ENCODE measurements around the gene ZCCHC7.
"Not testable (repeated sequence)": the region's sequence is repeated elsewhere in the genome, so short reads cannot be mapped to it uniquely, and the experiment has no call there.

Gene ZCCHC7

GRCh38 chr9:37382161-37382981 is 262.0 kb downstream of the ZCCHC7 start:
- DNase-seq, result no peak

GRCh38 chr9:37382982-37383357 is 262.6 kb downstream of the ZCCHC7 start:
- no peak for DNase-seq

DNA sequence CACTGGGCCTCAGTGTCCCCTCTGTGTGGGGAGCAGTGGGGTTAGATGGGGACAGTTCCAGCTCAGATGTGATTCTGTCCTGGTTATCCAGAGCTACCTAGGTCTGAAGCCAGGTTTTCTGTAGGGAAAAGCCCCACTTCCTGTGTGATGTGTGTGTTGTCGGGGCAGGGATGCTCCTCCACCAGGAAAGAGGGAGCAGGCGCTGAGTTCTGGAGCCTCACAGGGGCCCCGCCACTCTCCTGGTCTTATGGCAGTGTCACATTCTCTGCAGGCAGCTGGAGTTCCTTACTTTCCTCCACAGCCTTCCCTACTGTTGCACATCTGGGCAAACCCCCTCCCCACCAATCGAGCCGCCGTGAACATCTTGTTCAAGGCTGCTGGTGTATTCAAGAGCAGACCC is 263.0 kb downstream of the ZCCHC7 start:
- no peak for DNase-seq

GRCh38 chr9:37383876-37384746 is 263.7 kb downstream of the ZCCHC7 start:
- no peak for DNase-seq

DNA sequence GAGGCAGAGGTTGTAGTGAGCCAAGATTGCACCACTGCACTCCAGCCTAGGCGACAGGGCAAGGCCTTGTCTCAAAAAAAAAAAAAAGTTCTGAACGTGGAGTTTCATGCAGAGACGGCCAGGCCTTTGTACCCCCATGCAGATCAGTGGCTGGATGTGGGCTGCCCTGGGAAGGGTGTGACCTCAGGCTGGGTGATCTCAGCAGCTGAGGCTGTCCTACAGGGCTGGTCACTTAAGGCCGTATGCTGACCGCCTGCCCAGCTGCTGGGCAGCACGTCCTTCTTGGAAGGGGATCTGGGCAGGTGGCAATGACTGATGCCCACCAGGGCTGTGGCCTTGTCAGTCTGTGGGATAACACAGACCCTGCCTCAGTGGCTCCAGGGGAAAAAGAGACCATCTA is 264.9 kb downstream of the ZCCHC7 start:
- DNase-seq, result no peak

DNA sequence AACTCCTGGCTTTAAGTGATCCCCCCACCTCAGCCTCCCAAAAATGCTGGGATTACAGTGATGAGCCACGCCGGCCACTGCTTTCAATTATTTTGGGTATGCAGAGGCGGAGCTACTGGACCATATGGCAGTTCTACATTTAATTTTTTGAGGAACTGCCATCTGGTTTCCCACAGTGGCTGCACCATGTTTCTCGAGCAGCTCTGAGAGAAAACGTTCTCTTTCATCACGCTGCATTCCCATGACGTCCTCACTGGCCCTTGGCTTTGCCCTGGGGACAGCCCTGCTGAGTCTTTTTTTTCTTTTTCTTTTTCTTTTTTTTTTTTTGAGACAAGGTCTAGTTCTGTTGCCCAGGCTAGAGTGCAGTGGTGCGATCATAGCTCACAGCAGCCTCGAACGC is 266.6 kb downstream of the ZCCHC7 start:
- DNase-seq, result no peak

- peak in 1 of 2 experiments; percentile 10 for DNase-seq
Measured at GRCh38 chr9:37390759-37391158, 270.4 kb downstream of the ZCCHC7 start.

DNA sequence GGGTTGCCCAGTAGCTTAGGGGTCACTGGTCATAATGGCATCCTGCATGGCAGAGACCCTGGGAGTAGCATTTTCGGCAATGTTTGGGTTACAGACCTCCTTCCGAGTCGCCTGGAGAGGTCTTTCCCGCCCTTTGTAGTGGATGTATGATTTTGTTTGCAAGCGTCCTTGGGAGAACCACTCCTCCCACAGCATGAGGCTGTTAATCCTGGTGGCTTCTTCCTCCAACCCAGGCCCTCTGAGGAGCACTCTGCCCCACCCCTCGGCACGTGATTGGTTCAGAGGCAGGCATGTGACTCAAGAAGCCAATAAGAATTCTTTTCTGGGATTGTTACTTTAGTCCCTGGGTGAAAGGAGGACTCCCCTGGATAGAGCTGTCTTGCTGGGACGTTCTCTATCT is 271.9 kb downstream of the ZCCHC7 start:
- no peak for DNase-seq

- no peak for DNase-seq
Measured at GRCh38 chr9:37395229-37395628, 274.9 kb downstream of the ZCCHC7 start.

DNA sequence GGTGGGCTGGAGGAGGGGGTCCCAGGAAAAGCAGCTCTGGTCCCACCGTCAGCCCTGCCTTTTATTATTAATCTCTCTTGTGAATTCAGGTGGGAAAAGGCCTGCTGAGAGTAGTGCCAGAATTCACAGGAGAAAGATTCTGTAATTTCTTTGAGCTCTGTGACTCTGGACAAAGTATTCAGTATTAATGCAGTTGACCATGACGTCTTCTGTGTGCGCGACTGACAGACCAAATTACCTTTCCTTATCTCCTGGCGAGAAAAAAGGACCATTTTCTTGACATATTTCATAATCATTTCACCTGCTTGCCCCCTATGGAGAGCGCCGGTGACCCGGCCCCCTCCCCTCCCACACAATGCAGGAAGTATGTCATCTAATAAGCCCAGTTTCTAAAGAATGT is 275.3 kb downstream of the ZCCHC7 start:
- DNase-seq, result no peak

GRCh38 chr9:37397948-37398347 is 277.6 kb downstream of the ZCCHC7 start:
- DNase-seq, result not testable (repeated sequence)

- DNase-seq, result peak in 1 of 2 experiments; percentile 14
Measured at GRCh38 chr9:37398464-37399025, 278.2 kb downstream of the ZCCHC7 start.

DNA sequence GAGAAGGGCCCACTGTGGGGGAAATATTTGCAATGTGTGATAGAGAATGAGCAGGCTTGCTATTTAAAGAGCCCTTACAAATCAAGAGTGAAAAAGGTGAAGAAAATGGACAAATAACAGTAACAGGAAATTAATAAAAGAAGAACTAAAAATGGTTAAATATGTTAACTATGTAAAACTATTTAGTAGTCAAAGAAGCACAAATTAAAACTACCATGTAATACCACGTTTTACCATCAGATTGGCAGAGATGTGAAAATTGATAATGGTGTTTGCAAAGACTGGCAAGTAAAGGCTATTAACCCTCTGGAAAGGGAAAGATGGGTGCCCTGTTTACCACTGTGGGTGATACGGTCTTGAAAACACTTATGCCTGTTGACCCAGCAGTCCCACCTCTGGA is 279.0 kb downstream of the ZCCHC7 start:
- DNase-seq, result no peak

DNA sequence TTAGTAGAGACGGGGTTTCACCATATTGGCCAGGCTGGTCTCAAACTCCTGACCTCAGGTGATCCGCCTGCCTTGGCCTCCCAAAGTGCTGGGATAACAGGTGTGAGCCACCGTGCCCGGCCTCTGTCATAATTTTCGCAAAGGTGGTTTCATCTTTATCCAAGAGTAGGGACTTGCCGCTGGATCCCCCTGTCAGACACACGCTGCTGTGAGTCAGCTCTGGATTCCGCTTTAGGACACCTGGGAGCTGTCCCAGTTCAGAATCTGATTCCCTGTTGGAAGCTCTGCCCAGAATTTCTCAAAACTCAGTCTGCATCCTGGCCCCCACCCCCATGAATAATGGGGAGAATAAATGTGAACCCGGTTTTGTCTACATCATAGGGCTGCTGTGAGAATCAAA is 284.2 kb downstream of the ZCCHC7 start:
- no peak for DNase-seq

DNA sequence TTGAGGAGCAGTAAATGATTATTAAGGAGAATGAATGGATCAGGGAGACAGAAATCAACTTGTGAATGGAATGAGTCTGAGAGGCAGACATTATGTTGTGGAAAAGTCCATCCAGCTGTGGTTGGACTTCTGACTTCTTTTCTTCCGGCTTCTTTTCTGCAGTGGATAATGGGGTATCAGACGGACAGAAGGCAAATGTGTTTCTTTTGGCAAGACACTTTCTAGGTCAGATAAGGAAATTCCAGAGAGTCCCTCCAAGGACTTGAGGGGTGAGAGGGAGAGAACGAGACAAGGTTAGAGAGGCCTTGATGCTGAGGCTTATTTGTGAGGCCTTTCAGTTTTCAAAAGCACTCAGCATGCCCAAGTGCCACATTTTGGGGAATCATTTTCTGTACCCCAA is 285.0 kb downstream of the ZCCHC7 start:
- DNase-seq, result no peak

- no peak for DNase-seq
Measured at GRCh38 chr9:37405764-37406380, 285.5 kb downstream of the ZCCHC7 start.

DNA sequence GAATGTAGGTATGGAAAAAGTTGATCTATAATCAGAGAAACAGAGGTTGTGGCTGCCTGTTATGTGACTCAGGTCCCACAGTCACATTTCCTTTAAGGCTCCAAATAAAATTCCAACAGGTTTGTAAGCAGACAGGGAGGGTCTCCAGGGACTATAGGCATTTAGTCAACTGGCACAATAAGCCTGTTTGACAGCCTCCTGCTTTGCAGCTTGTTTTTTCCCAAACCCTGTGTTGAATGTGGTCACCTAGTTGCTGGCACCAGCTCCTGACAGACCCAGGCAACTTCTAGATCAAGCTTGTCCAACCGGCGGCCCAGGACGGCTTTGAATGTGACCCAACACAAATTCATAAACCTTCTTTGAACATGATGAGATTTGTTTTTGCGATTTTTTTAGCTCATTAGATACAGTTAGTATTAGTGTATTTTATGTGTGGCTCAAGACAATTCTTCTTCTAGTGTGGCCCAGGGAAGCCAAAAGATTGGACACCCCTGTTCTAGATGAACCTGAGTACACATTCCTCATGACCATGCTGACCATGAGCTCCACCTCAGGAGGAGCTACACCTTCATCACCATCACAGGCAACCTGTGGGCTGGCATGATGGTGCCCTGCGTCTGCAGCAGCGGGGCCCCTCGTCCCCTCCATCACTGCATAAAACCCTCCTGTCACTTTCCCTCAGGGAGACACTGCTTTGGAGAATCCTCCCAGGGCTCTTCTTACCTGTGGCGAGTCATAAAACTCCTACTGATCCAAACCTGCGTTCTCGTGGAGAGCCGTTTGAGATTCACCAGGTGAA is 286.4 kb downstream of the ZCCHC7 start:
- no peak for DNase-seq

DNA sequence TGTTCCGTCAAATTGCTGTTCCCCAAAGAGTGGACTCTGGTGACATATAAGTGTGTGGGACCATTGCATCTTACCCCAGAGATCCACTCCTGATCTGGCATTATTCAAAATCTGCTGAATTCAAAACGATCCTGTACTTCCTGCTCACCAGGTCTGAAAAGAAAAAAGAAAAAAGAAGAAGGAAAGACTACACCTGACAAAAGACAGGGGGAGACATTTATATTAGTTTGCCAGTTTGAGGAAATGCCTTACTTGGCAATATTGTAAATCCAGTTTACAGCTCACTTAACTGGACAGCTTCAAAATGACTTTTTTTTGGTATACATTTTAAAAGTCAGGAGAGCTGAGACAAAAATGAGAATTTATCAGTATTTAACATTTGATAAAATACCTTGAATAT is 287.1 kb downstream of the ZCCHC7 start:
- no peak for DNase-seq

Measured in SHP77 (cell line).